Activated T-cell treated with anti-CD3 and anti-CD28 coated beads, Interleukin-2, amount 50 U/mL, for 1 hour (primary cell): ENCODE data around the gene CANX.

Experiments used
- DNase-seq: peaks from one replicate; pipeline ENCODE4 v3.0.0-alpha.2; 2020

CANX gene

DNA sequence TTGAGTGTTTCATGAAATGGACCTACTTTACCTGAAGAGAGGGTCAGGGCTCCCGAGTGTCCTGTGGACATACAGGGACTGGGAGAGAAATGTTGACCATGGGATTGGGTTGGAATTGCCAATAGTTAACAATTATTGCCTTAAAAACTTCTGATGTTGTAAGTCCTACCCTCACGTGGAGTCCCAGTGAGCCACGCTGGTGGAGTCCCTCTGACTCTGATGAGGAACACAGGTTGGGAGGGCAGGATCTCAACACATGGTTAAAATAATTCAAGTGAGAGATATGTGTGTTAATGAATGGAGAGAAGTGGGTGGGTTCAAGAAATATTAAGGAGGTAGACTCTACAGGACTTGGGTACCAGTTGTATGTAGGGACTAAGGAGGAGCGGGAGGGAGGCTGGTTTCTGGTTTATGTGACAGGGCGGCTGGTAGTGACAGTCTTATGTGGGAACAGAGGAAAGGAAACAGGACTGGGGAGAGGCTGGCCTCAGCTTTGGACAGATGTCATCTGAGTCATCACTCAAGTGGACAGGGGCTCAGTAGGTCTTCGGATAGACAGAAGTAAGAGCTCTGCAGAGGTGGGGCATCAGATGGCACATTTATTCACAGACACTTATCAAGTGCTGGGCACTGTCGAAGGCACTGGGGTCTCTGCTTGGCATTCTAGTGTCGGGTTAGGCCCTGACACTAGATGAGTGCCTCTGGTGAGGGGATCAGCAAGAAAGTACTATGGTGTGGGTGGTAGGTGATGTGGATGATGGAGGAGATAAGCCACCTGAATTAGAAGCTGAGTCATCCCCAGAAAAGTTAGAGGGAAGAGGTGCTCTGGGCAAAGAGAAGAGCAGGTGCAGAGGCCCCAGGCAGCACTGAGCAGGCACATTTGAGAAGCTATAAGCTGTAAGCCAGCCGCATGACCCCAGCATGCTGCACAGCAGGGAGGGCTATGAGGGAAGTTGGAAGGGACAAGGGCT lies 61.1 kb downstream of the CANX start:
- DNase-seq = no peak

DNA sequence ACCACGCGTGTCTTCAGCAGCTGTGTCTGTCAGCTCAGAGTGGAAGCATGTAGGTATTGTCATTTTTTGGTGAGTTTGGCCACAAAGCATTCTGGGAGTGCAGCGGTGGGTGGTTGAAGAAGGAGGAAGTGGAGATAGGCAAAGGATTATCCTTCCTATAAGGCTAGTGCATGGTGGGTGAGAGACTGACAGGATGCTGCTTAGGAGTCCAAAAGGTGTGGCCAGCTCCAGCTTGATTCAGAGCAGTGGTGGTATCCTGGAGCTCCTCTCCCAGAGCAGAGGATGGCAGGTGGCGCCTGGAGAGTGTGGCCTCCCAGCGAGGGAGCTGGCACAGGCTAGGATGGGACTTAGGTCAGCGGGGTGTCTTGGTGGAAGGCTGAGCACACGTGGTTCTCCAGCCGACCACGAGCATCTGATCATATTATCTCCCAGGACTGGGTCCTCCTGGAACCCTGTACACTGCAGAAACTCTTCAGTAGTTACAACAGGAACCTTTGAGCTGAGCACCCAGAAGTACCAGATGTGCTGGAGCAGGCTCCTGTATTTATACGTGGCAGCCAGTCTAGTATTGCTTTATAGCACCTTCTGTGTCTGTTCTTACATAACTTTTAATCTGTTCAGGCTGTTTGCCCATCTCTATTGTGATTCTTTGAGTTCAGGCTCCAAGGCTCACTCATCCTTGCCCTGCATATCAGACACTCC lies 63.5 kb downstream of the CANX start:
- no peak for DNase-seq

DNA sequence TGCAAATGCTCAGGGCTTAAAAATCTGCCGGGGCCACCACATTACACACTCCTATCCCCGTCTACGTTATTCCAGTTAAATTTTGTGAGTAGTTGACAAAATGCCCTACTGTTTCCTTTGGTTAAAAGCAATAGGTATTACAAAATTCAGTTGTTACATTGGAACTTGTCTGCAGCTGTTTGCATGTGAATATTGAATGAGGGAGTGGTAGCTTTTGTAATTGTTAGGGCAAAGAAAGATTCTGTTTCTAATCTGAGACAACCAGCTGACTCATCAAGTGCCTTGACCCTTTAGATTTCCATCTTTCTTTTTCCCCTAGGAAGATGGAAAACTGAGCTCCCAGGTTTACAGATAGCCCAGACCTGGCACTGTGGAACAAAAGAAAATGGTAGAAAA lies 64.0 kb downstream of the CANX start:
- DNase-seq = no peak

DNA sequence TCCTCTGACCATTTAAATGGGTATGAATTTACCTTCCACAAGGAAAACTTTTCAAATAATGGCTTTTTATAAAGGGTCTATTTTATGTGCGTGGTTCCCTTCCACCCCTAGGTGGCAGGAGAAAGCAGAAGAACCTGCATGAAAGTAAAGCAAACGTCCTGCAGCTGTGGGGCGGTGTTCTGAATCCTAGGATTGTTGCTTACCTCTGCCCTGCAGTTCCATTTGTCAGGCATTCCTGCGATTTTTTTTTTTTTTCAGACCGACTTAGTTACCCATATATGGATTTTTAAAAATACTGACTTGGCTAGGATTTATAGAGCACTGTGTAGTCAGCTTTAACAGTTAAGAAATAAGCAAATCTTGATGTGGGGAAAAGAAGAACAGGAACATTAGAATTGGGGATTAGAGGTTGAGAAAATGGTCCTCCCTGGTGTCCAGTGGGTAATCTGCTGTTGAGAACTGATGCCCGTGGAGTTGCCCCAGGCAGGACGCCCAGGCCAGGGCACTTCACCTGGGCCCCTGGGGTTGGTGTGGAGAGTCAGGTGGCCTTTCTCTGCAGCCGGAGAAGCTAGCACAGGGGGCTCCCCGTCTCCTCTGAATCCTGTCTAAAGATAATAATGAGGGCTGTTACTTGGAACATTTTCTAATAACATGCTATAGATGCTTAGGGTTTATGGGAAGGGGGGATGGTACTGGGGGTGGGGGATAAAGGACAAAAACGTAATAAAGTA lies 64.6 kb downstream of the CANX start:
- DNase-seq = peak; percentile 37

DNA sequence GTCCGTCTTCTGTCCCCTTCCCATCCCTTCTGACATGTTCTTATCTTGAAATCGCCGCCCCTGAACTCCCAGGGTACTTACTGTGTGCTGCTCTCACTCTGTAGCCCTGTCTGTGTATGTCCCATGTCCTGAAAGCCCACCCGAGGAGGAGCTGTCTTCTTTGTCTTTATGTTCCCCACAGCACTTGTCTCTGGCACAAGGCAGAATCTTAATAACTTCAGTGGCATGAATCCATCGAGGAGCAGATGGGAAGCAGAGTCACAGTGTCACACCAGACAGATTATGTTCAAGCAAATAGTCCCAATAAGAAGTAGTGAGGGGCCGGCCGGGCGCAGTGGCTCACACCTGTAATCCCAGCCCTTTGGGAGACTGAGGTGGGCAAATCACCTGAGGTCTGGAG lies 65.3 kb downstream of the CANX start:
- DNase-seq = no peak

DNA sequence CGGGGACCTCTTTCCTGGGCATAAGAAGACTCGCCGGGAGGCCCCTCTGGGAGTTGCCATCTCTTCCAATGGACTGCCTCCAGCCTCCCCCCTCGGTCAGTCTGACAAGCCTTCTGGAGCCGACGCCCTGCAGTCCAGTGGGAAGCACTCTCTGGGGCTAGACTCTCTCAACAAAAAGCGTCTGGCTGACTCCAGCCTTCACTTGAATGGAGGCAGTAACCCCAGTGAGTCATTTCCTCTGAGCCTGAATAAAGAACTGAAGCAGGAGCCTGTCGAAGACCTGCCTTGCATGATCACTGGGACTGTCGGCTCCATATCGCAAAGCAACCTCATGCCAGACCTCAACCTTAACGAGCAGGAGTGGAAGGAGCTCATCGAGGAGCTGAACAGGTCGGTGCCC lies 66.6 kb downstream of the CANX start:
- no peak for DNase-seq

DNA sequence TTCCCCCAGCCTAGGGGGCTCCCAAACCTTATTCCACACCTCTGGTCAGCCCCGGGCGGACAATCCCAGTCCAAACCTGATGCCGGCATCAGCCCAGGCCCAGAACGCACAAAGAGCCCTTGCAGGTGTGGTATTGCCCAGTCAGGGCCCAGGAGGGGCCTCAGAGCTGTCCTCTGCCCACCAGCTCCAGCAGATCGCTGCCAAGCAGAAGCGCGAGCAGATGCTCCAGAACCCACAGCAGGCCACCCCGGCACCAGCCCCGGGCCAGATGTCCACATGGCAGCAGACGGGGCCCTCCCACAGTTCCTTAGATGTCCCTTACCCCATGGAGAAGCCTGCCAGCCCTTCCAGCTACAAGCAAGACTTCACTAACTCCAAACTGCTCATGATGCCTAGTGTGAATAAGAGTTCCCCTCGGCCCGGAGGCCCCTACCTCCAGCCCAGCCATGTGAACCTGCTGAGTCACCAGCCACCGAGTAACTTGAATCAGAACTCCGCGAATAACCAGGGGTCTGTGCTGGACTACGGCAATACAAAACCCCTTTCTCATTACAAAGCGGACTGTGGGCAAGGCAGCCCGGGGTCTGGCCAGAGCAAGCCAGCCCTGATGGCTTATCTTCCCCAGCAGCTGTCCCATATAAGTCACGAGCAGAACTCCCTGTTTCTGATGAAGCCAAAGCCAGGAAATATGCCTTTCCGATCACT lies 67.4 kb downstream of the CANX start:
- DNase-seq = no peak

DNA sequence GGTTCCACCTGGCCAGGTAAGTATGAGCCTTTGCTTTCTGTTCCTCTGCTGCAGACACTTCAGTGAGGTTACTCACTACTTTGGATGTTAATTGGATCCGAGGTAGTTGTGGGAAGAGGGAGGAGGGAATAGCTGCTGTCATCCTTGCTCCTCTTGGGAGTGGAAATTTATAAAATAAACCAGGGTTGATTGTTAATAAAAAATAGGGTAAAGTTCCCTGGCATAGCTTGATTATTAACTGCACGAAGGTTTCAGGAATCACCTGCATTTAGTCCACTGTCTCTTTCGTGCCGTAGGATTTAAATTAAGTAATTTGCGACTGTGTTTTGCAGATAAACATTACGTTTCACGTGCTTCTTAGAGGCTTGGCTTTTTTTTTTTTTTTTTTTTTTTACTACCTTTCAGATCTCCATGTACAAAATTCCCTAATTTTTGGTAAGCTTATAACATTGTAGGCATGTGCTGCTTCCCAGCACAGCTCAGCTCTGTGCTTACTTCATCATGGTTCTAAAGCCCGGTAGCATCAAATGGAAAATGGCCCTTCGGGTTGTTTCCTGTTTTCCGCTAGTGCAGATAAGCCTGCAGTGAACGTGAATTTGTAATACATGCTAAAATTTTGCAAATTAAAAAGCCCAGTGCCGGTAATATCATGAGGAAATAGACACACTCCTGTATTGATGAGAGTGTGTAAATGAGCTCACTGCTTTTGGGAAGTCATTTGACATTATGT lies 68.1 kb downstream of the CANX start:
- DNase-seq = no peak

DNA sequence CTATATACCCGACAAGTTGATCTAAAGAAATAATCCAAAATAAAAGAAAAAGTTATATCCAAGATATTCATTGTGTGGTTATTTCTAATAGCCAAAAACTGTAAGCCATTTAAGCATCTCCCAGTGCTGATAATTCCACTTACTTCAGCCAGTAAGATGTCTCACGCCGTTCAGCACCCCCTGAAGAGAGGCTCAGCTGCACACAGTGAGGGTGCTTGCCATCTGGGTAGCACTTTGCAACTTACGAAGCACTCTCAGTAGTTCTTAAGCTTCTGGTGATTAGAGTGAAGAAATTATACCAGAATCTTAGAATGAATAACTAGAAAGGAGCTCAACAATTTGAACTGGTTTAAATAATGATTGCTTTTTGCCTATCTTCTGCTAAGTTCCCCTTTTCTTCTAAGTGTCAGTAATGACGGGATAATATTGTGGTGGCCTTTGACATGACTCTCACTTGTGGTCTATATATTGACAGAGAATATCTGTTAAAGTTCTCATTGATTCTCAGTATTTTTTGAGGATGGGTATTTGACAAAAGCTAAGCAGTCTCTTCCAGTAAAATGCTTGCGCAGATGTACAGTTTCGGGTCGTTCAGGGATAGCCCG lies 68.8 kb downstream of the CANX start:
- no peak for DNase-seq

DNA sequence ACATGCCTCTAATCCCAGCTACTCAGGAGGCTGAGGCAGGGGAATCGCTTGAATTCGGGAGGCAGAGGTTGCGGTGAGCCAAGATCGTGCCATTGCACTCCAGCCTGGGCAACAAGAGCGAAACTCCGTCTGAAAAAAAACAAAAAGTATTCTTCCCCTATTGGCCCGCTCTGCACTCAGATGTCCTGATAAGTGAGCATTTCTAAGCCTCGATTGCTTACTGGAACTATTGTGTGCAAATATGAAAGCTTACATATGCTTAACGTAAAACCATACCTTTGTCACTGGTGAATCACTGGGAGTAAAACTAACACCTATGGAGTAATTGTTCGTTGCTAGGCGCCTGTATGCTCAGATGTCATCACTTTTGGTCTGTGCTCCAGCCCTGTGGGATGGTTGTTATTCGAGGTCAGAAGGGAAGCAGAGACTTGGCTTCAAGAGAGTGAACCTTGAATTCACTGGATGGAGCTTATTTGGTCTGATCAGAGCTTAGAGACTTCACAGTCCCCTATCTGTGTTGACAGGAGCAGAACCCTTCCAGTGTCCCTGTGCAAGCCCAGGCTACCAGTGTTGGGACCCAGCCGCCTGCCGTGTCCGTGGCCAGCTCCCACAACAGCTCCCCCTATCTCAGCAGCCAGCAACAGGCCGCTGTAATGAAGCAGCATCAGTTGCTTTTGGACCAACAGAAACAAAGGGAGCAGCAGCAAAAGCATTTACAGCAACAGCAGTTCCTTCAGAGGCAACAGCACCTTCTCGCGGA lies 69.7 kb downstream of the CANX start:
- no peak for DNase-seq

DNA sequence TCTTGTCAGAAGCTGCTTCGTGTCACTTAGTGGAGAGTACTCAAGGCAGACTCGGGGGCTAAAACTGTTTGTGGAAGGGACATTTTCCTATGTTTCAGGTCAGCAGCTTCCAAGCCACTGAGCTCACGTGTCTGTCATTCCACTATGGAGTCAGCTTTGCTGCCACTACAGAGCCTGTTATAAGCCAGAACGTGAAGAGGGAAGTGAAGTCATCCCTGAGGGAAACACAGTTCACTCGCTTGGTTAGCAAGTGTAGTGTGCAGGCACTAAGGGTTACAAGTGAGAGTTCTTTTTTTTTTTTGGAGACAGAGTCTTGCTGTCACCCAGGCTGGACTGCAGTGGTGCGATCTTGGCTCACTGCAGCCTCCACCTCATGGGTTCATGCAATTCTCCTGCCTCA lies 70.5 kb downstream of the CANX start:
- no peak for DNase-seq

DNA sequence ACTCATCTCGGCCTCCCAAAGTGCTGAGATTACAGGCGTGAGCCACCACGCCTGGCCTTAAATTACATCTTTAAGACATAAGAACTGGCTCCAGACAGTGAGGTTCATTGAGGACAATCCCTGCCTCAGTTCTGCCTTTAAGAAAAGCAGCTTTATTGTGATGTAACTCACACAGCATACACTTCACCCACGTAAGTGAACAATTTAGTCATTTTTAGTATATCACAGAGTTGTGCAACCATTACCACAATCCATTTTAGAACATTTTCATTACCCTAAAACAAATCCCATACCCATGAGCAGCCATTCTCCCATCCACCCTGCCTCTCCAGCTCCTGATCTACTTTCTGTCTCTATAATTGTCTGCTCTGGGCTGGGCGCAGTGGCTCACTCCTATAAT lies 71.0 kb downstream of the CANX start:
- no peak for DNase-seq

DNA sequence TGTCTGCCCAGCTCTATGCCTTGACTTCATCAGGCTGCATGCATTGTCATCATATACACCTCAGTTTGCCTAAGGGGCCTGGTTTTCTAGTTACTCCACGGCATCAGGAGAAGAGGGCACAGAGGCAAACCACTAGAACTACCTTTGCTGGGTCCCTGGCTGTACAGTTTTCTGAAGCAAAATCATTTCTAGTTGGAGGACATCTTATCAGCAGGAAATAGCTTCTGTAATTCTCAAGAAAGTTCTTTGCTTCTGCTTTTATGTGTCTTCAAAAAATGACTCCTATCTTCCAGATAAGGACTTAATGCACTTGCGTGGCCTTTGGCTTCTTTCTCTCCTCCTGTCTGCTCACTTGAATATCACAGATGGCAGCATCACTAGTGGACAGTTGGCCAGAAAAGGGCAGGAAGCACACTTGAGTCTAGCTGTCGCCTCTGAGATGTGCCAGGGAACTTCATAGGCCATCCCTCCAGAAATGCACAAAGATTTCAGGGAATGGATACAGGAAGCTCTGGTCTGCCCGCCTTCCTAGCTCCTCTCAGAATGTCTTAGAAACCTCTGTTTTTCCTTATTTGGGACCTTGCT lies 72.6 kb downstream of the CANX start:
- DNase-seq = no peak

DNA sequence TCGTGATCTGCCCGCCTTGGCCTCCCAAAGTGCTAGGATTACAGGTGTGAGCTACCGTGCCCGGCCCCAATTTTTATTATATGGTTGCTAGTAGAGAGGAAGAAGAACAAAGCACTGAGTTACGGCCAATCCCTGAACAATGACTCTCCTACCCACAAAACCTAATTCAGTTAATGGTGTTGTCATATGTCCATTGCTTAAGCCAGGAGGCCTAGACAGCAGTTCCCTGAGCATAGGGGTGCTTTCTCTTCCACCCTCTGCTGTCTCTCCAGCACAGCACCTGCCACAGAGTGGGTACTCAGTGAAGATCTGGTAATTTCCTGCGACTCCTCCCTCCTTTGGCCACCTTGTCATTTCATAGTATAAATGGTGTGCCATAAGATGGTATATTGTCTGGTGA lies 73.6 kb downstream of the CANX start:
- no peak for DNase-seq

DNA sequence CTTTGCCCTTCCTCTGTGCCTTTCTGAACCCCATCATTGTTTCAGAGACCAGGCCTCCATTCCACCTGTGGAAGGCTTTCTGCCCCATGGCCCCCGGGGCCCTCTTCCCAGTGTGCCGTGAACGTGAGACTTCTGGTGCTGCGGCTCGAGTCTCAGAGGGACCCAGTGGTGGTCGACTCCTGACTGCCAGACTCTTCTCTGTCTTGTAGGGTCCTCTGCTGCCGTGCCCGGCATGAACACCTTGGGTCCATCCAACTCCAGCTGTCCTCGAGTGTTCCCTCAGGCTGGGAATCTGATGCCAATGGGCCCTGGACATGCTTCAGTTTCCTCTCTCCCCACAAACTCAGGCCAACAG lies 74.9 kb downstream of the CANX start:
- DNase-seq = no peak

DNA sequence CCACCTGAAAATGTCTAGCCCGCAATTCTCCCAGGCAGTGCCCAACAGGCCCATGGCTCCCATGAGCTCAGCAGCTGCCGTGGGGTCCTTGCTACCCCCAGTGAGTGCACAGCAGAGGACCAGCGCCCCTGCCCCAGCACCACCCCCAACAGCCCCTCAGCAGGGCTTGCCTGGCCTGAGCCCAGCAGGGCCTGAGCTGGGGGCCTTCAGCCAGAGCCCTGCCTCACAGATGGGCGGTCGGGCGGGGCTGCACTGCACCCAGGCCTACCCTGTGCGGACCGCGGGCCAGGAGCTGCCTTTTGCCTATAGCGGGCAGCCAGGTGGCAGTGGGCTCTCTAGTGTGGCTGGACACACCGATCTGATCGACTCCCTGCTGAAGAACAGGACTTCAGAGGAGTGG lies 75.7 kb downstream of the CANX start:
- no peak for DNase-seq

DNA sequence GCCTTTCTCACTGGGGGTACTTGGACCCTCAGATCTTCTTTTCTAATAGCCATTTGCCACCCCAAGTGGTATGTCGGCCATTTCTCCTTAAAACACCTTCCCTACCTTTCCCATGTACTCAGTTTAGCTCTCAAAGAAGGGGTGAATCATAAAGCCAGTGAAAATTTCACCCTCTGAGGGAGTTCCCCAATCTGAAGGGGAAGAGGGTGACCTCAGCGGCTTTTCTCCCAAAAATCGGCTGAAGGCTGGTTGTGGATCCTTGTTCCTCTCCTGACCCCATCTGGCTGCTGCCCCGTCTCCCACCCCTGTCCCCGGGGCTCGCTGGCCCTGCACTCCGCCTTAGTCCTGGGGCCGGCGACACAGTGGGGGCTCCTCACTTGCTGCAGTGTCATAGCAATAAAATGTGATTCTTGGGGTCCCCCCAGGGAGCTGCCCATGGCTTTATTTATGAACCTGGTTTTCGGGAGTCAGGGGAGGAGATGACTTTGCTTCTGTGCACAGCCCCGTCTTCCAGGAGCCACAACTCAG lies 77.7 kb downstream of the CANX start:
- no peak for DNase-seq

DNA sequence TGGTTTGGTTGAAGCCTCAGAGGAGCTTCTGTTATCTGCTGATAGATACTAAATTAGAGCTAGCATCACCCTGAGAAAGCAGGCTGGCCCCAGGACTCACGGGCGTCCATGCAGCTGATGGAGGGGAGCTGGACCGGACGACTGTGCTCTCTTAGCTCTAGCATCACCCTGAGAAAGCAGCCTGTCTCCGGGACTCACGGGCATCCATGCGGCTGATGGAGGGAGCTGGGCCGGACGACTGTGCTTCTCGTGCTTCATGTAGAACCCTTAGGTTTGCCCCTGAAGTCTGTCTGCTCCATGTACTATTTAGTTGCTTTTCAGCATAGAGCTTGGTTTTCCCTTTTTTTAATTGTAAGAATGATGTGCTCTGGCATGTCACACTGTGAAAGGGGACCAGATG lies 78.7 kb downstream of the CANX start:
- no peak for DNase-seq

DNA sequence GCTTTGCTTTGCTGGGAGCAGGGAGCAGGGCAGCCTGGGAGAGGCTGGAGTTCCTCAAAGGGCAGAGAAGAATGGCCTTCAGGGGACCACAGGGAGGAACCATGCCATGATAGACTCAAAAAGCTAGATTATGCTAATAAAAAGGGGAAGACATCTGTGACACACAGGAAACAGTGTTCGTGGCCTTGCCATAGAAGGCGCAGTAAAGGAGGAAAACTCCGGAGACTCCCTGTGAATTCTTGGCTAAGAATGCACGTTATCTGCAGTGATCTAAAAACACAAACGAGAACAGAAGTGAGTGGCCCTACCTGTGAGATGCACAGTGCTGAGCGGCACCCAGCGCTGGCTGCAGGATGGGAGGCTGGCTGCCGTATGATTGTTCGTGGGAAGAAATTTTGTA lies 79.1 kb downstream of the CANX start:
- DNase-seq = no peak

DNA sequence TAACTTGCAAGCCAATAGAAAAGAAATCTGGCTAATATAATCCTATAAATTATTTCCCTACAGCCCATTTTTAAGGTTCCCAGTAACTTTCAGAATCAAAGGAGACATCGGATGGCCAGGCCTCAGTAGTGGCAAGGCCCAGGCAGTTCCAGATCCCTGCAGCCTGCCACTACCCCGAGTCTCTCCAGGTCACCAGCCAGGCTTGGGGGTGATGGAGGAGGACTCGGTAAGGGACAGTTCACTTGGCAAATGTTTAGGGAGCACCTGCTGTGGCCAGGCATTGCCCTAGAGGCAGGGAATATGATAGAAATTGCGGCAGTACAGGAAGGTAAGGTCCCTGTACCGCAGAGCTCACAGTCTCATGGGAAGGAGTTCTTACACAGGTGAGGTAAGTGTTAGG lies 79.8 kb downstream of the CANX start:
- DNase-seq = no peak

DNA sequence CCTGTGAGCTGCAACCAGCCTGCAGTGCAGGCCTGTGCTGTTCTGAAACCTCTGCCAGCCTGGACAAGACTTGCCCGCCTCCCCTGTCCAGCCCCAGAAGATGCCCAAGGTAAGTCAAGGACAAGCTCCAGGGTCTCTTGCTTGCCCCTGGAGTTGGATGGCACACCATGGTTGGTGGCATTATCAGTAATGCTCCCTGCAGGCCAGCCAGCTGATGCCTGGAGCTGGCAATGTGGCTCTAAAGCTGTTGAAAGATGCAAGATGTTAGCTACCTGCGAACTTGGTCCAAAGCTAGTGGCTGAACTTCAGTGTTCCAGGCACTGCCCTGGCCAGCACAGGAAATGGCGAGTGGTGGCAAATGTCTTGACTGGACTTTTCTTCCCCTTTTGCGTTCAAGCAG lies 81.1 kb downstream of the CANX start:
- no peak for DNase-seq
